Ovary (tissue), 3 donors: ENCODE data around the gene TPRX1.

Experiments used
- CTCF ChIP-seq, 3 donors: fragments of 450-650 bp in 2 of 3; fragments of 200-600 bp in 1 of 3; IDR thresholded peaks; one replicate each; pipeline versions ENCODE4 v1.5.1 to v1.8.0; 2016 to 2022; ENCODE audit warnings: antibody characterized with exemption in 3 of 3, mild to moderate bottlenecking in 1 of 3
- EP300 ChIP-seq: sonication (generic); formaldehyde crosslinking; IDR thresholded peaks from one replicate; pipeline ENCODE4 v1.6.1; 2017; ENCODE audit warnings: antibody characterized with exemption
- POLR2A ChIP-seq: fragments of 450-650 bp; IDR thresholded peaks from one replicate; pipeline ENCODE4 v1.6.1; 2017; ENCODE audit warnings: antibody characterized with exemption, mild to moderate bottlenecking, moderate library complexity
- donor health status: DM: no; HTN: no; CAD: no.

DNA sequence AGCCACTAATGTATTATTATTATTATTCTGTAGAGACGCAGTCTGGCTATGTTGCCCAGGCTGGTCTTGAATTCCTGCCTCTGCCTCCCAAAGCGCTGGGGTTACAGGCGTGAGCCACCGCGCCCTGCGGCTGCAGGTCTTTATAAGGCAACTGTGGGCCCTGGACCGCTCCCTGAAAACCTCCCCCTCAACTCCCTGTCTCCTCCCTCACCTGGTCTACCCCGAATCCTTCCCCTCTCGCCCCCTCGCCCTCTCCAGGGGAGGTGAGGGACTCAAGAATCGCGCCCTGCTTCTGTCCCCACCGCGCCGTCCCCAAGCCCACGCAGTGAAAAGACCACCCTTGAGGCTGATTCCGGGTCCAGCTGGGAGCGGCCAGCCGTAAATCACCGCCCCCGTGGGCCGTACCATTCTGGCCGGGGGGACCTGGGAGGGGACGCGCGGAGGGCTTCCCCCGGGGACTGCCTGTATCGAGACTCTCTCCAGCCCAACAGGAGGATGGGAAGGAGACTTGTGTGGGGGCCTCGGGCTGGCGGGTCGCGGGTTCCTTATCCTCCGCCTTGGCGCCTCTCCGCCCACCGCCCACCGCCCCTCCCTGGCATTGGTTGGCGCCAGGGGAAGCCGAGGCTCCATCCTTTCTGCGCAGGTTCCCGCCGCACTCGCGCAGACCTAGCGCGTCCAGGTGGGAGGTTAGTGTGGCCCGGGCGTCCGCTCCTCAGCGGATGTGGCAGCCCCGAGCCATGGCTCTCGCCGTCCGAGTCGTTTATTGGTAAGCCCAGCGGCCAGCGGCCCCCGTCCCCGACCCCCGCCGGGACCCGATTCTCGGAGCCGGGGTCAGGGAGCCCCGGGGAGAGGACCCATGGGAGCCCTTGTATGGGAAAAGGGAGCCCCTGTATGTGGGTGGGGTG lies 26.1 kb downstream of the TPRX1 start, which contains the start of gene SELENOW:
- TF ChIP-seq POLR2A (peak; percentile 92), CTCF (IDR thresholded peaks at IDR 0.05) (peak in 1 of 3 donors; percentile 37), EP300 (no peak)
